Gastrocnemius medialis (tissue), 4 donors: ENCODE results near the gene CPLX1. TPM values are rescaled to one million over a fixed set of nuclear protein-coding genes. Genes with fewer than 3 reads are reported as not detected.
"Not testable (repeated sequence)": the region's sequence is repeated elsewhere in the genome, so short reads cannot be mapped to it uniquely, and the experiment has no call there.

Experiments used
- ATAC-seq, 2 donors: fragments of 150-250 bp; one replicate each; pipeline ENCODE4 v1.9.1; 2016
- DNase-seq, 2 donors: peaks; one replicate each; pipeline ENCODE4 v3.0.0-alpha.2; 2019
- H3K27ac ChIP-seq, 4 donors: fragments of 200-600 bp; sonication (generic); 1 replicate in 1 of 4; 2 replicates in 3 of 4; pipeline ENCODE4 v1.5.1; 2016 to 2018; ENCODE audit warnings: mild to moderate bottlenecking in 2 of 4, moderate library complexity in 1 of 4
- H3K27me3 ChIP-seq, 3 donors: fragments of 200-600 bp; sonication (generic) in 2 of 3; 1 replicate in 1 of 3; 2 replicates in 2 of 3; pipeline versions ENCODE4 v1.5.1 to v1.6.0; 2016 to 2019; ENCODE audit warnings: mild to moderate bottlenecking in 1 of 3, moderate library complexity in 1 of 3
- H3K36me3 ChIP-seq, 2 donors: fragments of 200-600 bp; sonication (generic) in 1 of 2; one replicate each; pipeline ENCODE4 v1.5.1; 2017 to 2018
- H3K4me1 ChIP-seq, 2 donors: fragments of 200-600 bp; sonication (generic) in 1 of 2; one replicate each; pipeline ENCODE4 v1.5.1; 2016 to 2017; ENCODE audit warnings: mild to moderate bottlenecking in 2 of 2
- H3K4me3 ChIP-seq, 4 donors: fragments of 200-600 bp; sonication (generic) in 3 of 4; 1 replicate in 1 of 4; 2 replicates in 3 of 4; pipeline ENCODE4 v1.5.1; 2016 to 2019; ENCODE audit warnings: mild to moderate bottlenecking in 2 of 4
- H3K9me3 ChIP-seq, 3 donors: fragments of 200-600 bp; sonication (generic) in 2 of 3; 1 replicate in 1 of 3; 2 replicates in 2 of 3; pipeline ENCODE4 v1.5.1; 2016 to 2019
- POLR2A ChIP-seq, 2 donors: fragments of 450-650 bp; IDR thresholded peaks; one replicate each; pipeline ENCODE4 v1.6.1; 2017; ENCODE audit warnings: antibody characterized with exemption in 2 of 2, mild to moderate bottlenecking in 2 of 2, moderate library complexity in 2 of 2
- in situ Hi-C, 4 donors: fragments of 200-750 bp; cut with MboI; loops; one replicate each; pipeline versions ENCODE4 v1.15.0 to v1.8.0; 2017; ENCODE audit warnings: low sequenced_read_pairs in 4 of 4
- intact Hi-C: fragments of 100-400 bp; cut with DNase I; formaldehyde crosslinking; loops from one replicate; pipeline ENCODE4 v1.15.1; 2023; ENCODE audit warnings: low total_unique reads
- total RNA-seq, 4 donors: library from RNA; depleted of rRNA; stranded (reverse); fragments of >200 nt; gene quantifications; one replicate each; pipeline versions ENCODE4 v1.1.0 to v1.2.3, GENCODE V29; 2016
- TF ChIP-seq, protein P1 (sequence below), 5 experiments: fragments of 450-650 bp in 3 of 5; fragments of 200-600 bp in 2 of 5; sonication (generic) in 2 of 5; IDR thresholded peaks in 4 of 5; conservative IDR thresholded peaks in 1 of 5; 1 replicate in 4 of 5; 2 replicates in 1 of 5; pipeline ENCODE4 v1.5.1; 2016 to 2019; ENCODE audit warnings: antibody characterized with exemption in 5 of 5, mild to moderate bottlenecking in 3 of 5, moderate library complexity in 3 of 5

The CPLX1 gene
- total RNA-seq, 4 donors from 2014 or later: 0.91 to 1.0 TPM; not detected in 2

DNA sequence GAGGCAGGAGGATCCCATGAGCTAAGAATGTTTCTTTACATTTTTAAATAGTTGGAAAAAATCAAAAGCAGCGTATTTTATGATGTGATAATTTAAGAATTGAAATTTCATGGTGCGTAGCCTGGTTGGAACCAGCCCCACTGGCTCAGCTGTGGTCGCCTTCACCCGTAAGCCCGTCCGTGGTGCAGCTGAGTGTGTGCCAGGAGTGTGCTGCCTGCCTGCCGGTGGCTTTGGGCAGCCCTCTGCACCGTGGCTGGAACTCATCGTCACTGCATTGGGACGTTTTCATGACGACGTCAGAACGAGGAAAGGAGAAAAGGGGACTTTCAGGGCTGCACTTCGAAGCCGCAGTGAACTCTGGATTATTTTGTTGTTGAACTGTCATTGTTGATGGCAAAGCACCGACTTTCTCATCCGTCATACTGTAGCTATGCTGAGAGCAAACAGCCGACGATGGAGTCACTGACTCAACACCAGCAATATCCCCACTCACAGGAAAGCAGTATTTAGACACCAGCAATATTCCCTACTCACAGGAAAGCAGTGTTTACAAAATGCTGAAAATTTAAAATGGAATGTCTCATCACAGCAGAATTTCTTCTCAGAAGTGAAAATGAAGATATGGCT, 85.2 kb downstream of the CPLX1 start:
- H3K27ac ChIP-seq: no peak overlapping the region
- in situ Hi-C loops (no loop called here), intact Hi-C loops (no loop called here)
- ATAC-seq: no peak
- DNase-seq: no peak
- no peaks in the 10 kb centered on the region for H3K9me3 ChIP-seq
- H3K36me3 ChIP-seq: peaks cover 0 to 22% of the 10 kb centered on the region in 2 donors
- no peaks in the 10 kb centered on the region for H3K27me3 ChIP-seq
- no peak overlapping the region for H3K4me3 ChIP-seq
- TF ChIP-seq, protein P1, sequence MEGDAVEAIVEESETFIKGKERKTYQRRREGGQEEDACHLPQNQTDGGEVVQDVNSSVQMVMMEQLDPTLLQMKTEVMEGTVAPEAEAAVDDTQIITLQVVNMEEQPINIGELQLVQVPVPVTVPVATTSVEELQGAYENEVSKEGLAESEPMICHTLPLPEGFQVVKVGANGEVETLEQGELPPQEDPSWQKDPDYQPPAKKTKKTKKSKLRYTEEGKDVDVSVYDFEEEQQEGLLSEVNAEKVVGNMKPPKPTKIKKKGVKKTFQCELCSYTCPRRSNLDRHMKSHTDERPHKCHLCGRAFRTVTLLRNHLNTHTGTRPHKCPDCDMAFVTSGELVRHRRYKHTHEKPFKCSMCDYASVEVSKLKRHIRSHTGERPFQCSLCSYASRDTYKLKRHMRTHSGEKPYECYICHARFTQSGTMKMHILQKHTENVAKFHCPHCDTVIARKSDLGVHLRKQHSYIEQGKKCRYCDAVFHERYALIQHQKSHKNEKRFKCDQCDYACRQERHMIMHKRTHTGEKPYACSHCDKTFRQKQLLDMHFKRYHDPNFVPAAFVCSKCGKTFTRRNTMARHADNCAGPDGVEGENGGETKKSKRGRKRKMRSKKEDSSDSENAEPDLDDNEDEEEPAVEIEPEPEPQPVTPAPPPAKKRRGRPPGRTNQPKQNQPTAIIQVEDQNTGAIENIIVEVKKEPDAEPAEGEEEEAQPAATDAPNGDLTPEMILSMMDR (IDR thresholded peaks at IDR 0.05 in 4 of 5, conservative IDR thresholded peaks at IDR 0.05 in 1 of 5): no peak
- no peak for TF ChIP-seq POLR2A (IDR thresholded peaks at IDR 0.05)
- H3K4me1 ChIP-seq: no peaks in the 10 kb centered on the region

DNA sequence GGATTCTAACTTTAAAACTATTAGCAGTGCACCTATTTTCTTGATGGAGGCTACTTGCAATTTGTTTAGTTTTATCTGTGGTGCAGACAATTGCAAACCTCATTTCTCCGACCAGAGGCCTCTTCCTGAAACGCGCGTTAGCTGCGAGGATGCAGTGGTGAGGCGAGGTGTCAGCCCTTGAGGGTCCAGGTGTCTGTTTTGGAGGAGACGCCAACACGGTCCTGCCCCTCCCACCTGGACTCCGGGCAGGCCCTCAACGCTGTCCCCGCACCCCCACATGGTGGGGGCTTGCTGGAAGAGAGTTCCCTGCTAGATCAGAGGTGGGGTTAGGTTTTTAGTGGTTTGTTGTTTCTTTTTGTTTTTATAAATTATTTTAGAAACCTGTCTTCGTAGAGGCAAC, 85.9 kb downstream of the CPLX1 start:
- Histone ChIP-seq H3K4me1 (no peaks in the 10 kb centered on the region), H3K9me3 (no peaks in the 10 kb centered on the region), H3K36me3 (peaks cover 0 to 29% of the 10 kb centered on the region in 2 donors), H3K27ac (no peak overlapping the region), H3K4me3 (no peak overlapping the region), H3K27me3 (no peaks in the 10 kb centered on the region)
- no peak for TF ChIP-seq POLR2A (IDR thresholded peaks at IDR 0.05)
- TF ChIP-seq, protein P1 (IDR thresholded peaks at IDR 0.05 in 4 of 5, conservative IDR thresholded peaks at IDR 0.05 in 1 of 5): no peak
- intact Hi-C loops: no loop called here
- DNase-seq: no peak
- ATAC-seq: no peak
- in situ Hi-C loops: no loop called here

DNA sequence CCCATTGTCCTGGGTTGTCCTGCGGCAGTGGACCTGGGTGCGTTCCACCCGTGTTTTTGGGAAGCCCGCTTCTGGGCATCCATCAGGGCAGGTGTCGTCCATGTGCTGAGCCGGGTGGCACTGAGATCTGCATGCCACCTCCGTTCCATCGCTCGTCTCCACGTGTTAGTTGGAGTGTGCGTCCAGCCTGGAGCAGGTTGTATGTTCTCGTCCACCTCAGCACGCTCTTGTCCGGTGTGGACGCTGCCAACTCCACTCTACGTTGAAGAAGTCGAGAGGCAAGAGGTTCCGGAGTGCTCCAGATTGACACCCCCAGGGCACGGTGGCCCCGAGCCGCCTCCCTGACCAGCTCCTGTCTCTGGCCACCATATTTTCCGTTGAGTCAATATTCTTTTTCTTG, 86.4 kb downstream of the CPLX1 start:
- intact Hi-C loops (no loop called here), in situ Hi-C loops (no loop called here)
- Histone ChIP-seq H3K9me3 (no peaks in the 10 kb centered on the region), H3K27me3 (no peaks in the 10 kb centered on the region), H3K4me3 (no peak overlapping the region), H3K36me3 (peaks cover 0 to 34% of the 10 kb centered on the region in 2 donors), H3K4me1 (no peaks in the 10 kb centered on the region), H3K27ac (no peak overlapping the region)
- TF ChIP-seq, protein P1 (IDR thresholded peaks at IDR 0.05 in 4 of 5, conservative IDR thresholded peaks at IDR 0.05 in 1 of 5): no peak
- TF ChIP-seq POLR2A (IDR thresholded peaks at IDR 0.05): no peak
- no peak for DNase-seq
- no peak for ATAC-seq

DNA sequence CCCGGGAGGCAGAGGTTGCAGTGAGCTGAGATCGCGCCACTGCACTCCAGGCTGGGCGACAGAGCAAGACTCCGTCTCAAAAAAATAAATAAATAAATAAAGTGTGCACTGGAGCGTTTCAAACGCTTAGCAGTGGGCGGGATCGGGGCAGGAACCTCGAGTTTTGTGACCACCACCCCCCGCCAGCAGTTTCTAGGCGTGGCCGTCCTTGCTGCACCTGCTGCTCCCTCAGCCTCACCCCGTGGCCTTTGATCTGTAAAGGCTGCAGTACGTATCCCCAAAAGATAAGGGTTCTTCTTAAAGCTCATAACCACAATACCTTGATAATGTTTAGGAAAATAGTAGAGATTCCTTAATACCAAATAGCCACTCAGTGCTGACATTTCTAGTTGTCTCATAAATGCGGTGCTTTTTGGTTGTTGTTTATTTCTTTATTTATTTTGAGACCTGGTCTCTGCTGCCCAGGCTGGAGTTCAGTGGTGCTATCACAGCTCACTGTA, 87.1 kb downstream of the CPLX1 start:
- TF ChIP-seq POLR2A (IDR thresholded peaks at IDR 0.05): no peak
- TF ChIP-seq, protein P1 (IDR thresholded peaks at IDR 0.05 in 4 of 5, conservative IDR thresholded peaks at IDR 0.05 in 1 of 5): no peak
- peaks cover 0 to 40% of the 10 kb centered on the region in 2 donors for H3K36me3 ChIP-seq
- no peak for ATAC-seq

DNA sequence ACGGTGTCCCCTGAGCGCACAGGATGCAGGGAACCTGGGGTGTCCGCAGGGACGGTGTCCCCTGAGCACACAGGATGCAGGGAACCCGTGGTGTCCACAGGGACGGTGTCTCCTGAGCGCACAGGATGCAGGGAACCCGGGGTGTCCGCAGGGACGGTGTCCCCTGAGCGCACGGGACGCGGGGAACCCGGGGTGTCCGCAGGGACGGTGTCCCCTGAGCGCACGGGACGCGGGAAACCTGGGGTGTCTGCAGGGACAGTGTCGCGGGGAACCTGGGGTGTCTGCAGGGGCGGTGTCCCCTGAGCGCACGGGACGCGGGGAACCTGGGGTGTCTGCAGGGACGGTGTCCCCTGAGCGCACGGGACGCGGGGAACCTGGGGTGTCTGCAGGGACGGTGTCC, 89.4 kb downstream of the CPLX1 start:
- H3K27me3 ChIP-seq, H3K4me1 ChIP-seq, intact Hi-C loops, H3K4me3 ChIP-seq, ATAC-seq, H3K9me3 ChIP-seq, DNase-seq, in situ Hi-C loops, H3K27ac ChIP-seq: not testable (repeated sequence)
- H3K36me3 ChIP-seq: peaks cover 0 to 52% of the 10 kb centered on the region in 2 donors

More for the DNA sequence above, 87.1 kb downstream of the CPLX1 start:
- Histone ChIP-seq H3K9me3 (no peaks in the 10 kb centered on the region), H3K4me3 (no peak overlapping the region), H3K4me1 (no peaks in the 10 kb centered on the region), H3K27ac (no peak overlapping the region), H3K27me3 (no peaks in the 10 kb centered on the region)
- no peak for DNase-seq
- in situ Hi-C loops (no loop called here), intact Hi-C loops (no loop called here)
